Fibroblast of mammary gland (primary cell): ENCODE results near the gene OR1S2.
"Not testable (repeated sequence)": the region's sequence is repeated elsewhere in the genome, so short reads cannot be mapped to it uniquely, and the experiment has no call there.

Source experiments
- DNase-seq: peaks from one replicate; pipeline ENCODE4 v3.0.0-alpha.2; 2010; ENCODE audit warnings: low read depth
- H3K4me3 ChIP-seq: 2 replicates; pipeline ENCODE4 v1.5.1; 2011; ENCODE audit warnings: low read depth, mild to moderate bottlenecking, low read length, moderate library complexity; ENCODE audit not compliant: control insufficient read depth
- TF ChIP-seq, protein P1 (sequence below): conservative IDR thresholded peaks from 2 replicates; pipeline ENCODE4 v1.5.1; 2011; ENCODE audit warnings: low read depth, low read length, inconsistent platforms; ENCODE audit not compliant: control insufficient read depth, insufficient read depth

Gene OR1S2

DNA sequence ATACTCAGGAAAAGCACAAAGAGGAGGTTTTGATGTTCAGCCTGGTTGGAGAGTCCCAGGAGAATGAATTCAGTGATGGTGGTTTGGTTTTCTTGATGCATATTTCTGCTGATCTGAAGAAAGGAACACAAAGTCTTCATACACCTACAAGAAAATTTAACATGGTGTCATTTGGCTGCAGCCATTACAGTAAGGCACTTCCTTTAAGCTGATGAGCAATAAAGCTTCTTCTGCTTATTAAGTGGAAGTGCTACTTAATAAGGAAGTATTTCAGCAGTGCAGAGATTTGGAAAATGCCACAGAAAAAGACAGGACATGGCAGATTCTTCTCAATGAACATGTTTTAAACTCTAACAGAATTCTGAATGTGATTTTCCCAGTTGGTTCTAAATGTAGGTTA lies at the start of gene OR1S2:
Gene OR1S2, minus strand, starts transcription at position 101 of the 400 bp plus-strand sequence. Its CDS starts 0 bp downstream, at position 101.
- TF ChIP-seq, protein P1, sequence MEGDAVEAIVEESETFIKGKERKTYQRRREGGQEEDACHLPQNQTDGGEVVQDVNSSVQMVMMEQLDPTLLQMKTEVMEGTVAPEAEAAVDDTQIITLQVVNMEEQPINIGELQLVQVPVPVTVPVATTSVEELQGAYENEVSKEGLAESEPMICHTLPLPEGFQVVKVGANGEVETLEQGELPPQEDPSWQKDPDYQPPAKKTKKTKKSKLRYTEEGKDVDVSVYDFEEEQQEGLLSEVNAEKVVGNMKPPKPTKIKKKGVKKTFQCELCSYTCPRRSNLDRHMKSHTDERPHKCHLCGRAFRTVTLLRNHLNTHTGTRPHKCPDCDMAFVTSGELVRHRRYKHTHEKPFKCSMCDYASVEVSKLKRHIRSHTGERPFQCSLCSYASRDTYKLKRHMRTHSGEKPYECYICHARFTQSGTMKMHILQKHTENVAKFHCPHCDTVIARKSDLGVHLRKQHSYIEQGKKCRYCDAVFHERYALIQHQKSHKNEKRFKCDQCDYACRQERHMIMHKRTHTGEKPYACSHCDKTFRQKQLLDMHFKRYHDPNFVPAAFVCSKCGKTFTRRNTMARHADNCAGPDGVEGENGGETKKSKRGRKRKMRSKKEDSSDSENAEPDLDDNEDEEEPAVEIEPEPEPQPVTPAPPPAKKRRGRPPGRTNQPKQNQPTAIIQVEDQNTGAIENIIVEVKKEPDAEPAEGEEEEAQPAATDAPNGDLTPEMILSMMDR = no peak
- DNase-seq = no peak
- no peak within 1 kb of the TSS for H3K4me3 ChIP-seq

DNA sequence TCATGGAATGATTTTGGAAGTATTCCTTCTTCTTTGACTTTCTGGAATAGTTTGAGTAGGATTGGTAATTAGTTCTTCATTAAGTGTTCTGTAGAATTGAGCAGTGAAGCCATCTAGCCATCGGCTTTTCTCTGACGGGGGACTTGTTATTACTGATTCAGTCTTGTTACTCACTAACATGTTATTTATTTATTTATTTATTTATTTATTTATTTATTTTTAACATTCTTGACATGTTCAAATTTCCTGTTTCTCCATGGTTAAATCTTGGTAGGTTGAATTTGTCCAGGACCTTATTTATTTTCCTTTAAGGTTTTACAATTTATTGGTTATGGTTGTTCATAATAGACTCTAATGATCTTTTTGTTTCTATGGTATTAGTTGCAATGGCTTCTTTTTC lies 40.0 kb upstream of the OR1S2 start:
- TF ChIP-seq, protein P1 = no peak
- H3K4me3 ChIP-seq = no peak overlapping the region
- no peak for DNase-seq

- DNase-seq = no peak
- TF ChIP-seq, protein P1 = no peak
Observed at GRCh38 chr11:58227956-58228615, 24.1 kb upstream of the OR1S2 start.

GRCh38 chr11:58222721-58223120 lies 18.8 kb upstream of the OR1S2 start:
- peak; percentile 40 for DNase-seq
- TF ChIP-seq, protein P1 = no peak
- H3K4me3 ChIP-seq = no peak overlapping the region

More at GRCh38 chr11:58227956-58228615, 24.1 kb upstream of the OR1S2 start:
- H3K4me3 ChIP-seq = no peak overlapping the region

DNA sequence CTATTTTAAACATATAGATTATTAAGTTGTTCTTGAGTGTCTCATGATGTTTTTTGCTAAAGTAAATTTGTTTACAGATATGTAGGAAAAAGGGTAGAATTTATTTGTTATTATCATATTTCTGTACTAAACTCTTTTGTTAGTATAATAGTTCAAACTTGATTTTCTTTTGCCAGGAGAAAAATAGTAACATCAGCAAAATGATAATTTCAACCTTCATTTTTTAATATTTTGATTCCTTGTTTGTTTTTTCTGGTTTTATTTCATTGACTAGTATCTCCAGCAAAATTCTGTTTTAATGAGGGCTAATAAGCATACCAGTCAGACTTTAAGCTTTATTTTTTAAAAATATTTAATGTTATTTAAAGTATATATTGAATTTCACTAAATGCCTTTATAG lies 12.5 kb upstream of the OR1S2 start:
- DNase-seq = no peak
- no peak overlapping the region for H3K4me3 ChIP-seq
- TF ChIP-seq, protein P1 = no peak

DNA sequence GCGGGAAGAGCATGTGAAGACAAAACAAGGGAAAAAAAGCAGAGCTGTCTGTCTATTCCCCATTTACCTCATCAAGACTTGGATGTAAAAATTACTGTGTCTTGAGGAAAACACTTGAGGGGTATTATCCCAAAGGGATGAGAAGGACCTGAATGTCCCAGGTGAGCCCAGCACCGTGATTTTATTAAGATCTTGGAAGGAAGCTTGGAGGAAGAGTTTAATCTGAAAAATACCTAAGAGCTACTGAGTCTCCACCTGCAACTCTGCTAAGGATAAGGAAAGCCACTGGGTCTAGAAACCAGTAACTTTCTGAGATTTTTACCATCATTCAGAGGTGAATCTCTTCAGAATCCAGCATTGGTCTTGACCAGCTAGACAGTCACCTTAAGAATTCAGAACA lies 8.5 kb upstream of the OR1S2 start, which contains the start of gene OR1S1:
Gene OR1S1, plus strand, starts transcription at position 301 of the 400 bp plus-strand sequence.
- not testable (repeated sequence) for DNase-seq, H3K4me3 ChIP-seq

- TF ChIP-seq, protein P1 = no peak
- H3K4me3 ChIP-seq = no peak overlapping the region
- DNase-seq = no peak
Observed at GRCh38 chr11:58199271-58199670, 4.7 kb downstream of the OR1S2 start.
